T-helper 1 cell treated with Interleukin-12 subunit alpha and Interleukin-12 subunit beta and Interleukin-4 antibody, amounts not matched to agents 30 μg/mL and 1 μg/mL, for 36 hours (primary cell): ENCODE data around the gene ING4.
A peak's percentile ranks its signal among the peaks of the same experiment; 100 is the strongest.

Source experiments
- H3K27ac Mint-ChIP-seq: one replicate; pipeline ENCODE4 v1.8.0; 2021; ENCODE audit warnings: mild to moderate bottlenecking, mixed read lengths
- H3K27me3 Mint-ChIP-seq: one replicate; pipeline ENCODE4 v1.8.0; 2021; ENCODE audit warnings: low read depth, mixed read lengths
- H3K36me3 Mint-ChIP-seq: one replicate; pipeline ENCODE4 v1.8.0; 2021; ENCODE audit warnings: low read depth, mixed read lengths
- H3K4me1 Mint-ChIP-seq: one replicate; pipeline ENCODE4 v1.8.0; 2021; ENCODE audit warnings: low read depth, mixed read lengths
- H3K4me3 Mint-ChIP-seq: one replicate; pipeline ENCODE4 v1.8.0; 2021; ENCODE audit warnings: mild to moderate bottlenecking, moderate library complexity, mixed read lengths
- H3K9me3 Mint-ChIP-seq: one replicate; pipeline ENCODE4 v1.8.0; 2021; ENCODE audit warnings: mixed read lengths

Gene ING4

GRCh38 chr12:6653342-6653741 is 9.6 kb downstream of the ING4 start:
- Mint-ChIP-seq H3K27ac (no peak overlapping the region), H3K27me3 (no peaks in the 10 kb centered on the region), H3K9me3 (no peaks in the 10 kb centered on the region), H3K36me3 (peaks cover 17% of the 10 kb centered on the region), H3K4me3 (no peak overlapping the region), H3K4me1 (no peaks in the 10 kb centered on the region)

GRCh38 chr12:6652391-6652790 is 10.5 kb downstream of the ING4 start:
- no peak overlapping the region for H3K4me3 Mint-ChIP-seq
- no peak overlapping the region for H3K27ac Mint-ChIP-seq
- peaks cover 21% of the 10 kb centered on the region for H3K36me3 Mint-ChIP-seq
- no peaks in the 10 kb centered on the region for H3K4me1 Mint-ChIP-seq
- H3K27me3 Mint-ChIP-seq = no peaks in the 10 kb centered on the region
- H3K9me3 Mint-ChIP-seq = no peaks in the 10 kb centered on the region

GRCh38 chr12:6650832-6651231 is 12.1 kb downstream of the ING4 start:
- no peak overlapping the region for H3K27ac Mint-ChIP-seq
- peaks cover 4% of the 10 kb centered on the region for H3K4me1 Mint-ChIP-seq
- no peaks in the 10 kb centered on the region for H3K27me3 Mint-ChIP-seq
- no peaks in the 10 kb centered on the region for H3K9me3 Mint-ChIP-seq
- peaks cover 25% of the 10 kb centered on the region for H3K36me3 Mint-ChIP-seq
- no peak overlapping the region for H3K4me3 Mint-ChIP-seq

- peak within 1 kb of the TSS; percentile 52 for H3K27ac Mint-ChIP-seq
- H3K4me1 Mint-ChIP-seq = peaks cover 10% of the 10 kb centered on the region
- peaks cover 6% of the 10 kb centered on the region for H3K27me3 Mint-ChIP-seq
- peaks cover 25% of the 10 kb centered on the region for H3K36me3 Mint-ChIP-seq
- peak within 1 kb of the TSS; percentile 66 for H3K4me3 Mint-ChIP-seq
- peaks cover 22% of the 10 kb centered on the region for H3K9me3 Mint-ChIP-seq
Observed at GRCh38 chr12:6647083-6647604, 15.8 kb downstream of the ING4 start, which contains the start of gene ACRBP. ACRBP (minus strand) TSS chr12:6647432; CDS start chr12:6647366, 66 bp downstream.

- Mint-ChIP-seq H3K4me1 (peaks cover 10% of the 10 kb centered on the region), H3K27ac (peak overlapping the region; percentile 52), H3K9me3 (peaks cover 22% of the 10 kb centered on the region), H3K36me3 (peaks cover 23% of the 10 kb centered on the region), H3K27me3 (peaks cover 12% of the 10 kb centered on the region), H3K4me3 (peak overlapping the region; percentile 66)
Observed at GRCh38 chr12:6646276-6647082, 16.4 kb downstream of the ING4 start.

GRCh38 chr12:6644903-6645302 is 18.0 kb downstream of the ING4 start:
- no peak overlapping the region for H3K27ac Mint-ChIP-seq
- peaks cover 22% of the 10 kb centered on the region for H3K9me3 Mint-ChIP-seq
- no peak overlapping the region for H3K4me3 Mint-ChIP-seq

GRCh38 chr12:6644257-6644596 is 18.7 kb downstream of the ING4 start:
- peaks cover 19% of the 10 kb centered on the region for H3K36me3 Mint-ChIP-seq

More at GRCh38 chr12:6644903-6645302, 18.0 kb downstream of the ING4 start:
- peaks cover 19% of the 10 kb centered on the region for H3K36me3 Mint-ChIP-seq
- H3K27me3 Mint-ChIP-seq = peaks cover 21% of the 10 kb centered on the region
- H3K4me1 Mint-ChIP-seq = peaks cover 10% of the 10 kb centered on the region

GRCh38 chr12:6643569-6644256 is 19.2 kb downstream of the ING4 start:
- Mint-ChIP-seq H3K36me3 (peaks cover 19% of the 10 kb centered on the region), H3K4me3 (no peak overlapping the region), H3K27ac (no peak overlapping the region), H3K9me3 (peaks cover 22% of the 10 kb centered on the region), H3K27me3 (peaks cover 21% of the 10 kb centered on the region), H3K4me1 (peaks cover 10% of the 10 kb centered on the region)

More at GRCh38 chr12:6644257-6644596, 18.7 kb downstream of the ING4 start:
- Mint-ChIP-seq H3K9me3 (peaks cover 22% of the 10 kb centered on the region), H3K27ac (no peak overlapping the region), H3K4me1 (peaks cover 10% of the 10 kb centered on the region), H3K4me3 (no peak overlapping the region), H3K27me3 (peaks cover 21% of the 10 kb centered on the region)

- H3K9me3 Mint-ChIP-seq = peaks cover 22% of the 10 kb centered on the region
- H3K27ac Mint-ChIP-seq = no peak overlapping the region
- H3K4me1 Mint-ChIP-seq = peaks cover 8% of the 10 kb centered on the region
- H3K4me3 Mint-ChIP-seq = no peak overlapping the region
- H3K36me3 Mint-ChIP-seq = peaks cover 6% of the 10 kb centered on the region
- H3K27me3 Mint-ChIP-seq = peaks cover 21% of the 10 kb centered on the region
Observed at GRCh38 chr12:6641131-6641530, 21.8 kb downstream of the ING4 start.

GRCh38 chr12:6640497-6640896 is 22.4 kb downstream of the ING4 start:
- H3K4me3 Mint-ChIP-seq = no peak overlapping the region
- peaks cover 22% of the 10 kb centered on the region for H3K9me3 Mint-ChIP-seq
- H3K27ac Mint-ChIP-seq = peak overlapping the region; percentile 22
- peaks cover 9% of the 10 kb centered on the region for H3K4me1 Mint-ChIP-seq
- peaks cover 6% of the 10 kb centered on the region for H3K36me3 Mint-ChIP-seq
- peaks cover 21% of the 10 kb centered on the region for H3K27me3 Mint-ChIP-seq

- Mint-ChIP-seq H3K4me1 (peaks cover 9% of the 10 kb centered on the region), H3K36me3 (peaks cover 3% of the 10 kb centered on the region), H3K4me3 (no peak overlapping the region), H3K9me3 (peaks cover 16% of the 10 kb centered on the region), H3K27me3 (peaks cover 21% of the 10 kb centered on the region), H3K27ac (no peak overlapping the region)
Observed at GRCh38 chr12:6639151-6639801, 23.6 kb downstream of the ING4 start.

- H3K9me3 Mint-ChIP-seq = peaks cover 7% of the 10 kb centered on the region
- no peaks in the 10 kb centered on the region for H3K36me3 Mint-ChIP-seq
- H3K27me3 Mint-ChIP-seq = peaks cover 21% of the 10 kb centered on the region
- no peak overlapping the region for H3K4me3 Mint-ChIP-seq
- H3K4me1 Mint-ChIP-seq = peaks cover 9% of the 10 kb centered on the region
- no peak overlapping the region for H3K27ac Mint-ChIP-seq
Observed at GRCh38 chr12:6638305-6638704, 24.6 kb downstream of the ING4 start.

- no peaks in the 10 kb centered on the region for H3K36me3 Mint-ChIP-seq
- no peaks in the 10 kb centered on the region for H3K9me3 Mint-ChIP-seq
- peaks cover 25% of the 10 kb centered on the region for H3K4me1 Mint-ChIP-seq
- H3K4me3 Mint-ChIP-seq = peak within 1 kb of the TSS; percentile 55
- H3K27me3 Mint-ChIP-seq = peaks cover 4% of the 10 kb centered on the region
- peak within 1 kb of the TSS; percentile 78 for H3K27ac Mint-ChIP-seq
Observed at GRCh38 chr12:6635856-6636531, 26.9 kb downstream of the ING4 start, which contains the start of gene LPAR5. LPAR5 (minus strand) TSS chr12:6635959; CDS start chr12:6621248, 14,711 bp downstream.

GRCh38 chr12:6635375-6635855 is 27.5 kb downstream of the ING4 start:
- no peaks in the 10 kb centered on the region for H3K9me3 Mint-ChIP-seq
- H3K27ac Mint-ChIP-seq = peak overlapping the region; percentile 78
- H3K4me3 Mint-ChIP-seq = peak overlapping the region; percentile 55
- H3K27me3 Mint-ChIP-seq = no peaks in the 10 kb centered on the region
- H3K36me3 Mint-ChIP-seq = no peaks in the 10 kb centered on the region
- H3K4me1 Mint-ChIP-seq = peaks cover 30% of the 10 kb centered on the region
